IMR-90 (cell line): ENCODE measurements around the gene P2RY2.

Experiments used
- CEBPB ChIP-seq: IDR thresholded peaks from 2 replicates; pipeline ENCODE4 v1.6.1; 2012; ENCODE audit warnings: low read depth, low read length, improper control_type of control experiment
- CHD1 ChIP-seq: IDR thresholded peaks from 2 replicates; pipeline ENCODE4 v1.6.1; 2012; ENCODE audit warnings: low read depth, low read length, improper control_type of control experiment
- POLR2A ChIP-seq: IDR thresholded peaks from 2 replicates; pipeline ENCODE4 v1.6.1; 2012; ENCODE audit warnings: mild to moderate bottlenecking, low read depth, low read length
- RCOR1 ChIP-seq: IDR thresholded peaks from 2 replicates; pipeline ENCODE4 v1.6.1; 2012; ENCODE audit warnings: mild to moderate bottlenecking, low read length, improper control_type of control experiment; ENCODE audit not compliant: insufficient replicate concordance
- TF ChIP-seq, protein P1 (sequence below): conservative IDR thresholded peaks from 2 replicates; pipeline ENCODE4 v1.5.1; 2012; ENCODE audit warnings: mild to moderate bottlenecking, low read depth, low read length, improper control_type of control experiment

DNA sequence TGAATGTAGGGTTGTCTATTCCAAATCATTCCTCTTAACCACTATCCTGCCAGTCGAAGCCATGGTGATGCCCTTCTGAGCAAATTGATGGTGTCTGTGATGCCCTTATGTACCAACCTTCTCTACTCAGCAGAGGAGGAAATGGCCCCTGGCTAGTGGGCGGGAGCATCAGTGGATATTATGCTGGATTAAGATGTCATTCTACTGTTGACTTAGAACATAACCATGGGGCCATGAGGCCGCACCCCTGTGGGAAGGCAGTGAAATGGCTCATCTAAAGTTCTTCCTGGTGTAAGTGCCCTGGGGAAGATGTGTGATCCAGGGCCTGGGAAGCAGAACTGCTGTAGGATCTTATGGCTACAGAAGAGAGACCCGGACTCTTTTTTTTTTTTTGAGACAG lies 20.7 kb upstream of the P2RY2 start:
- TF ChIP-seq CEBPB (no peak), POLR2A (no peak), RCOR1 (no peak), CHD1 (no peak)
- TF ChIP-seq, protein P1, sequence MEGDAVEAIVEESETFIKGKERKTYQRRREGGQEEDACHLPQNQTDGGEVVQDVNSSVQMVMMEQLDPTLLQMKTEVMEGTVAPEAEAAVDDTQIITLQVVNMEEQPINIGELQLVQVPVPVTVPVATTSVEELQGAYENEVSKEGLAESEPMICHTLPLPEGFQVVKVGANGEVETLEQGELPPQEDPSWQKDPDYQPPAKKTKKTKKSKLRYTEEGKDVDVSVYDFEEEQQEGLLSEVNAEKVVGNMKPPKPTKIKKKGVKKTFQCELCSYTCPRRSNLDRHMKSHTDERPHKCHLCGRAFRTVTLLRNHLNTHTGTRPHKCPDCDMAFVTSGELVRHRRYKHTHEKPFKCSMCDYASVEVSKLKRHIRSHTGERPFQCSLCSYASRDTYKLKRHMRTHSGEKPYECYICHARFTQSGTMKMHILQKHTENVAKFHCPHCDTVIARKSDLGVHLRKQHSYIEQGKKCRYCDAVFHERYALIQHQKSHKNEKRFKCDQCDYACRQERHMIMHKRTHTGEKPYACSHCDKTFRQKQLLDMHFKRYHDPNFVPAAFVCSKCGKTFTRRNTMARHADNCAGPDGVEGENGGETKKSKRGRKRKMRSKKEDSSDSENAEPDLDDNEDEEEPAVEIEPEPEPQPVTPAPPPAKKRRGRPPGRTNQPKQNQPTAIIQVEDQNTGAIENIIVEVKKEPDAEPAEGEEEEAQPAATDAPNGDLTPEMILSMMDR = no peak
